GM19324 (cell line): ENCODE results near the gene RSBN1L.

ENCODE experiments used
- ATAC-seq: cut with Tn5 transposase; IDR thresholded peaks from one replicate; pipeline ENCODE4 v1.9.1; 2021; ENCODE audit warnings: mild to moderate bottlenecking, moderate library complexity; ENCODE audit not compliant: unreplicated experiment, low FRiP score

RSBN1L gene

DNA sequence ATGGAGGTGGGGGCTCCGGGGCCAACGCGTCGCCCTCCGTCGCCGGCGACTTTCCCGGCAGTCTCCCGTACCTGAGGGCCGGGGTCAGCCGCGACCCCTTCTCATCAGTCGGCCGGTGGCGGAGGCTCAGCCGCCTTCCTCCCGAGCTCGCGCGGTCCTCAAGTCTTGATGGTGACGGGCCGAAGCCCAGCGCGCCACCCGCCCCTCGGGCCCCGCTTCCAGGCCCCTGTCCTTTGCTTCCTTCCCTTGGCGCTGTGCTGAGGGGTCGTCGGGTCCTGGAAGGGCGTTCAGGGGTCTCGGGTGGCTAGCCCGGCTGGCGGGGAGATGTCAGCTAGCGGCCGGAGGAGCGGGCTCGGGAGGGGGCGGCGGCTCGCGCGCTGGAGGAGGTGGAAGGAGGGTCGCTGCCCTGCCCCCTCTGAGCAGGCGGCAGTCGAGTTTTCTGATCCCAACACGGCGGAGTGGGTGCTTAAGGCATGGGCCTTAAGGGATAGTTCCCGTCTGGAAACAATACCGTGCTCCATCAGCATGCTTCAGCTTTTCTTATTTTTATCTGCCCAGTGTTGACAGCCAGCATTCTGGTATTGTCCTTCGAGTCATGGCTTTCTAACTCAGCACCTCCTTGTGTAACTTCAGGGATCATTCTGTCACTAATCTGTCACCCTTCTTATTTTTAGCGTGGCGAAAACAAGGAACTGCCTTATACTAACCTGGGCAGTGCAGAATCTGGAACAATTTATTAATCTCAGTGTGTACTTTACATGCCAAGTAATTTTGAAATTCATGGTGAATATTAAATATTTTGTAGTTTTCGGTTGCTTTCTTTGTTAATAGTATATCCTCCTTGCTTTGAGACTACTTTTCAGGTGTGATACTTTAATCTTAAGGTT lies 103.1 kb downstream of the RSBN1L start:
- peak; percentile 0 for ATAC-seq

- ATAC-seq = no peak
These were observed 103.9 kb downstream of the RSBN1L start for GRCh38 chr7:77800158-77800557.

DNA sequence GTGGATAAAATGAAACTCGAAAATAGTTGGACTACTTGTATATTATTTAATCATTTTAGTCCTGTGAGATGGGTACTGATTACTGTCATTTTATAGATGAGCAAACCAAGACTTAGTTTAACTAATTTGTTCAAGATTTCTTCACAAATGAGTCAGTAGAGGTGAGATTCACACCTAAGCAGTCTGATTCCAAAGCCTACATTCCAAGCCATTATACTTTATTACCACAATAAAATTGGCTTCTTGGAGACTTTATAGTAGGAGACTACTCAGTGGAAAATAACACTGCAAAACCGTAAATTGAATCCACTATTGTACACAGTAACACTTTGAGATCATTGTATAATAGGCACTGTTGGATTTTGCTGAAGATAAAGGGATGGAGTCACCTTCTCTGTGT lies 104.5 kb downstream of the RSBN1L start:
- ATAC-seq = no peak

DNA sequence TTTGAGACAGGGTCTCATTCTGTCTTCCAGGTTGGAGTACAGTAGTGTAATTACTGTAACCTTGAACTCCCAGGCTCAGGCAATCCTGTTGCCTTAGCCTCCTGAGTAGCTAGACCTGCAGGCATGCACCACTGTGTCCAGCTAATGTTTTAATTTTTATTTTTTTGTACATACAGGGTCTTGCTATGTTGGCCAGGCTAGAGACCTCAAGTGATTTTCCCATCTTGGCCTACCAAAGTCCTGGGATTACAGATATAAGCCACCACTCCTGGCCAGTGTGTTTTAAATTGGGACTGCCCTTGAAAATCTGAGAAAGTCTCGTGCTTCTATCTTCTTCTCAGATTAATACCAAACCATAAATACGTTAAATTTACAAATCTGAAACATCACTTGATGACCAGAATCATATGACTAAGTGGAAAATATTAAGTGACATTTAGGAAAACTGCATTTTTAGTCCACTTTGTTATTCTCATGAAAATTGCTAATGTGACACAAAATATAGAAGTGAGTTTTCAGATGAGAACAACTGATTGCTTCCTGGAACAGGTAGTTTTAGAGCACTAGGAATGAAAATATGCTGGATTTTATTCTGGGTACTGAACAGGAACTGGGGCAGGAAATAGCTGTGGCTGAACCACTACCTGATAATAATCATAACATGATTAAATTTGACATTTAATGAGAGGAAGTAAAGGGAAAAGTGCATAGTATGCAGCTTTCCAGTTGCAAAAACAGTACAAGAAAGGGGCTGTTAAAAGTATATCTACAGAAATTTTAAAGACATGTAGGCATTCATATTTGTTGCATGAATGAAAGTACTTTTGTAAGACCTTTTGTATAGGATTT lies 106.5 kb downstream of the RSBN1L start:
- no peak for ATAC-seq

- ATAC-seq = no peak
These were observed 110.2 kb downstream of the RSBN1L start for GRCh38 chr7:77806425-77806824.

DNA sequence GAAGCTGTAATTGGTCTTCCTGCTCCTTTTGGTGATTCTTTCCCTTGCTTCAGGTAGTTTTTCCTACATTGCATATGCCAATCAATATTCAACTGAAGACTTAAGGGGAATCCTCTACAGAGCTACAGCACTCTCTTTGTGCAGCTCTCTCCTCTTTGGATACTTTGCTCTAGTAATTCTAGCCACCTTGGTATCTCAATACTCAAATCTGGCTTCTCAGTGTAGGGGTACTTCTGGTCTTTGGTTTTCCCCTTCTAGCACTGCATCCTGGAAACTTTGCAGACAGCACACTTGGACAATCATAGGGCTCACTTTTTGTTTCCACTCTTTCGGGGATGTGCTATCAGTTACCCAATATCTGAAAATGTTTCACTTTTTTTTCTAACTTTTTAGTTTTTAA lies 112.3 kb downstream of the RSBN1L start:
- no peak for ATAC-seq

DNA sequence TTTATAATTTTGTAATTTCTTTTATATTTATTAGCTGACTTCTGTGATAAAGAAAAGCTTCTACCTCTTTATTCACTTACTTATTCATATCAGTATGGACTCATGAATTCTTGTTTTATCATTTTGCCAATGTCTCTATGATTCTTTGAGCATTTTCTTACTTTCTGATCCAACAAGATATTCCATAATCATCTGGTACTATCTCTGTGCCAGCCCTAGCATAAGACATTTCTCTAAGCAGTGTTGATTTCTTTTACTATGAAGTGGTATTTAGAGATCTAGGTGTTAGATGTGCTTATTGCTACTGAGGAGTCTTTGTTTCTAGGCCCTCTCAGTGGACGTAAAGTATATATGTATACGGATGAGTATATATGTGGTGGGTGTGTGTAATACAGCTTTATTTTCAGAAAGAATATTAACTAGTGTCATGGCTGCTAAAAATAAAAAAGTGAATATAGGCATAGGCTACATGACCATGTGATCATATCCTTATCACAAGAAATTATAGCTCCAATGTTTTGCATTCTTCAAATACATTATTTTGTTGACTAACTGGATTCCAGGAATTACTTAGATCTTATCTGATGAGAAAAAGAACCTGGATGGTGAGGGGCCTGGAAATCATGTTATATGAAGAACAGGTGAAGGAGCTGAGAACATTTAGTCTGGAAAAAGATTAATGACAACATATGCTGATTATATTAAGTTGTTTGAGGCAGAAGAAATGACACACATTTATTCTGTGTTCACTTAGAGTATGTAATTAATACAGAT lies 115.4 kb downstream of the RSBN1L start:
- no peak for ATAC-seq

DNA sequence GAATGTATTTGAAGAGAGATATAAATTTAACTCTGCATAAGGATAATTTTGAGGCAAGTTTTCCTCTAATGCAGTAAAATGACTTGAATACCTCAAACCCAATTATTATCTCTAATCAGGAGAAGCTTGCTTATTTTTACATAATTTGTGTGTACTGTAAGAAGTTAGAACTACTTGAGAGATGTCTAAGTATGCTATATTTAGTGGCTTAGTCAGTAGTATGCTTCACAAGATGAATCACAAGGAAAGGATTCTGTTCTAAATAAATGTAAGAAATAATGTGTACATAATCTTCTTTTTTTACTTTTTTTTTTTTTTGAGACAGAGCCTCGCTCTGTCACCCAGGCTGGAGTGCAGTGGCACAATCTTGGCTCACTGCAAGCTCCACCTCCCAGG lies 116.0 kb downstream of the RSBN1L start:
- no peak for ATAC-seq

- no peak for ATAC-seq
These were observed 116.9 kb downstream of the RSBN1L start for GRCh38 chr7:77813180-77813579.

- no peak for ATAC-seq
These were observed 122.8 kb downstream of the RSBN1L start for GRCh38 chr7:77819021-77819420.

DNA sequence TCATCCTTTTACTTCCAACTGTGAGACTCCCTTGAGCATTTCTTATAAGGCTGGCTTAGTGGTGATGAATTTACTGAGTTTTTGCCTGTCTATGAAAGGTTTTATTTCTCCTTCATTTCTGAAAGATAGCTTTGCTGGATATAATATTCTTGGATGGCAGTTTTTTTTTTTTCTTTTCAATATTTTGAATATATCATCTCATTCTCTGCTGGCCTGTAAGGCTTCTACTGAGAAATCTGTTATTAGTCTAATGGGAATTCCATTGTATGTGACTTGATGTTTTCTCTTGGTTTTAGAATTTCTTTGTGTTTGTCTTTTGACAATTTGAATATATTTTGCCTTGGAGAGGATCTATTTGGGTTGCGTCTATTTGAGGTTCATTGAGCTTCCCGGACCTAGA lies 124.7 kb downstream of the RSBN1L start:
- ATAC-seq = no peak

DNA sequence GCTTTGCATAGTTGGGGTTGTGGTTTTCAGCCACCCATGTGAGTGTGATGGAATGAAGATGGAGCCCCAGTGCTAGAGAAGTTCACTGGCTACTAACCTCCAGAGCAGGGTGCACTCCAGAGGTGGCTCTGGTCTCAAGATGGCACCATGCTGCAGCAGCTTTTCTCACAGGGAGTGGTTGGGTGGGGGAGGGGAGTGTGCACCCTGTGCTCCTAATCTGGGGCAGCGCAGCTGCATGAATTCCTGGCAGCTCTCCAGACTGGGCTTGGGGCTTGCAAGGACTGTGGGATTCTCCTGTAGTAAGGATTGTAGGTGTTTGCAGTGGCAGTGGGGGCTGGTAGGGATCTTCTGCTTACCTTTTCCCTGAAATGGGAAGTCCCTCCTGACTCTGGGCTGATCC lies 126.0 kb downstream of the RSBN1L start:
- no peak for ATAC-seq

DNA sequence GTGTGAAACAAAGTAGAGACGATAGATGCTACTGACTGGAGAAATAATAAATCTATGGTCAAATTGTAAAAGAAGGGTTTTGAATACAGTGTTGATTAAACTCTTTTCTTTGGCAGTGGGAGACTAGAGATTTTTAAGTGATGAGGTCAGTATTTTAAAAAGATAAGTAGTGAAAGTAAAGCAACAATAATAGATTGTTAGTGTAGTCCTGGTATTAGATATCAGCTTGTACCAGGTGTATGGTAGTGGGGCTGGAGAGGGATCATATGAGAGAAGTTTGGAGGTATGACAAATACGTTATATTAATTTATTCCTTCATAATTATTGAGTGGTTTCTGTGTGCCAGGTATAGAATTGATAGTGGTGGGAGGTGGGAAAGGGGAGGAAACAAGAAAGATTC lies 127.5 kb downstream of the RSBN1L start:
- ATAC-seq = no peak

GRCh38 chr7:77824636-77825035 lies 128.4 kb downstream of the RSBN1L start:
- no peak for ATAC-seq

GRCh38 chr7:77825131-77825530 lies 128.9 kb downstream of the RSBN1L start:
- ATAC-seq = no peak

- no peak for ATAC-seq
These were observed 130.0 kb downstream of the RSBN1L start for GRCh38 chr7:77826300-77826699.

GRCh38 chr7:77827999-77828398 lies 131.7 kb downstream of the RSBN1L start:
- ATAC-seq = no peak

- ATAC-seq = no peak
These were observed 134.5 kb downstream of the RSBN1L start for GRCh38 chr7:77830649-77831355.

- ATAC-seq = no peak
These were observed 135.2 kb downstream of the RSBN1L start for GRCh38 chr7:77831481-77831880.

- ATAC-seq = no peak
These were observed 135.7 kb downstream of the RSBN1L start for GRCh38 chr7:77831953-77832352.
